Testis (tissue), 2 donors: ENCODE results near the gene BBS1.

Experiments used
- CTCF ChIP-seq, 3 experiments: fragments of 450-650 bp in 2 of 3; fragments of 200-600 bp in 1 of 3; sonication (generic) in 1 of 3; IDR thresholded peaks; one replicate each; pipeline ENCODE4 v1.5.1; 2016 to 2019; ENCODE audit warnings: antibody characterized with exemption in 3 of 3, mild to moderate bottlenecking in 2 of 3, moderate library complexity in 1 of 3
- POLR2A ChIP-seq: fragments of 450-650 bp; IDR thresholded peaks from one replicate; pipeline ENCODE4 v1.6.1; 2017; ENCODE audit warnings: antibody characterized with exemption, mild to moderate bottlenecking, moderate library complexity

GRCh38 chr11:66548774-66549630 is 38.6 kb downstream of the BBS1 start:
- TF ChIP-seq POLR2A (no peak), CTCF (IDR thresholded peaks at IDR 0.05) (no peak)
